Activated CD8-positive, alpha-beta T cell treated with anti-CD3 and anti-CD28 coated beads for 36 hours (primary cell): Measurements from ENCODE around the gene SH2D4B. TPM values are rescaled to one million over a fixed set of nuclear protein-coding genes. Genes with fewer than 3 reads are reported as not detected.

Experiments
- ATAC-seq: fragments of 200-7000 bp; cut with Tn5 transposase; one replicate; pipeline ENCODE4 v1.10.0; 2021; ENCODE audit warnings: mild to moderate bottlenecking, moderate library complexity
- CTCF ChIA-PET: fragments of 350-600 bp; sonication (Branson Sonifier 250); formaldehyde crosslinking; loops from one replicate; lab custom pipeline; 2021; ENCODE audit warnings: antibody characterized with exemption; lab: Charles Lee
- POLR2A ChIA-PET: fragments of 350-600 bp; sonication (Branson Sonifier 250); formaldehyde crosslinking; loops from one replicate; lab custom pipeline; 2021; ENCODE audit warnings: antibody characterized with exemption; lab: Charles Lee
- DNase-seq: peaks from one replicate; pipeline ENCODE4 v3.0.0-alpha.2; 2020
- H3K27ac Mint-ChIP-seq: one replicate; pipeline ENCODE4 v1.8.0; 2021; ENCODE audit warnings: mild to moderate bottlenecking, mixed read lengths
- H3K27me3 Mint-ChIP-seq: one replicate; pipeline ENCODE4 v1.8.0; 2021; ENCODE audit warnings: mixed read lengths
- H3K36me3 Mint-ChIP-seq: one replicate; pipeline ENCODE4 v1.8.0; 2021; ENCODE audit warnings: low read depth, mixed read lengths
- H3K4me1 Mint-ChIP-seq: one replicate; pipeline ENCODE4 v1.8.0; 2021; ENCODE audit warnings: low read depth, mixed read lengths
- H3K4me3 Mint-ChIP-seq: one replicate; pipeline ENCODE4 v1.8.0; 2021; ENCODE audit warnings: mild to moderate bottlenecking, moderate library complexity, mixed read lengths
- H3K9me3 Mint-ChIP-seq: one replicate; pipeline ENCODE4 v1.8.0; 2021; ENCODE audit warnings: mixed read lengths
- intact Hi-C: fragments of 100-400 bp; cut with micrococcal nuclease; formaldehyde crosslinking; loops from one replicate; pipeline ENCODE4 v1.10.0; 2022
- total RNA-seq, 2 experiments: library from RNA; stranded (reverse); gene quantifications; one replicate each; pipeline ENCODE4 v1.2.3, GENCODE V29; 2021
- TF ChIP-seq, protein P1 (sequence below): fragments of 200-600 bp; IDR thresholded peaks from one replicate; pipeline ENCODE4 v1.8.0; 2022; ENCODE audit warnings: antibody characterized with exemption, mild to moderate bottlenecking

Gene SH2D4B
- total RNA-seq, 2 experiments from 2014 or later = 0.11 to 0.20 TPM

DNA sequence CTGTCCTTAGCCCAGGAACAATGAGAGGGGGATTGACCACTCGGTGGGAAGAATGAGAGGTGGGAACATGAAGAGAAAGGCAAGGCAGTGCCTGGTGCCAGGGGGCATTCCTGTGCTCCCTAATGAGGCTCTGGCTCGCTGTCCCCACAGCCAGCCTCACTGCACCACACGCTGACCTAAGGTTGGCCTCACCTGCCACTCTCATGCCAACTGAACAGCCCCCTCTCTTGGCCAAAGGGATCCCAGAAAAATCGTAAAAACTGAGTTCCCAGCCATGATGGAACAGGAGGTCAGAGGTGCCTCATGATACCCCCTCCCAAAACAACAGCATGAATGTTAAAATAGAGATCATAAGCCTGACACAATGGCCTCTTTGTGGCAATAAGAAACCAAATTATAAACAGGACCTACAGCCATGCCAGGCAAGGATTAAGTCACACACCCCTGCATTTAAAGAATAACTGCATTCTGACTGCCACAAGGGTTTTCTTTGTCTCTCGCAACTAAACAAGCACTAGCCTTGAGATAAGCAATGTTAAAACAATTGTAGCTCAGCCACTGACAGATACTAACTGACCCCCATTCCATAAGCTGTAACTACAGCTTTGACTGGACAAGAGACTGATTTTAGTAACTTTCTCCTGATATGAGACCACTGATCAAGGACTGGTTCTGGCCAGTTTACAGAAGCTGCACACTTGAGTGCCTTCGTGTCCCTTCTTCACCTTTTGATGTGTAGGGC, 149.2 kb downstream of the SH2D4B start:
- CTCF ChIA-PET = interaction anchor here (0.9 to 2.5 kb wide), 2 partner anchors 13 to 25 kb away, joined by 3 to 16 read pairs; no protein-coding TSS in a partner anchor
- no peak overlapping the region for H3K4me3 Mint-ChIP-seq
- no peak for DNase-seq
- TF ChIP-seq, protein P1, sequence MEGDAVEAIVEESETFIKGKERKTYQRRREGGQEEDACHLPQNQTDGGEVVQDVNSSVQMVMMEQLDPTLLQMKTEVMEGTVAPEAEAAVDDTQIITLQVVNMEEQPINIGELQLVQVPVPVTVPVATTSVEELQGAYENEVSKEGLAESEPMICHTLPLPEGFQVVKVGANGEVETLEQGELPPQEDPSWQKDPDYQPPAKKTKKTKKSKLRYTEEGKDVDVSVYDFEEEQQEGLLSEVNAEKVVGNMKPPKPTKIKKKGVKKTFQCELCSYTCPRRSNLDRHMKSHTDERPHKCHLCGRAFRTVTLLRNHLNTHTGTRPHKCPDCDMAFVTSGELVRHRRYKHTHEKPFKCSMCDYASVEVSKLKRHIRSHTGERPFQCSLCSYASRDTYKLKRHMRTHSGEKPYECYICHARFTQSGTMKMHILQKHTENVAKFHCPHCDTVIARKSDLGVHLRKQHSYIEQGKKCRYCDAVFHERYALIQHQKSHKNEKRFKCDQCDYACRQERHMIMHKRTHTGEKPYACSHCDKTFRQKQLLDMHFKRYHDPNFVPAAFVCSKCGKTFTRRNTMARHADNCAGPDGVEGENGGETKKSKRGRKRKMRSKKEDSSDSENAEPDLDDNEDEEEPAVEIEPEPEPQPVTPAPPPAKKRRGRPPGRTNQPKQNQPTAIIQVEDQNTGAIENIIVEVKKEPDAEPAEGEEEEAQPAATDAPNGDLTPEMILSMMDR = no peak
- intact Hi-C loops = no loop called here
- POLR2A ChIA-PET = no interaction called here
- H3K36me3 Mint-ChIP-seq = no peaks in the 10 kb centered on the region
- H3K27ac Mint-ChIP-seq = no peak overlapping the region
- H3K4me1 Mint-ChIP-seq = no peaks in the 10 kb centered on the region
- ATAC-seq = no peak
- no peaks in the 10 kb centered on the region for H3K9me3 Mint-ChIP-seq
- H3K27me3 Mint-ChIP-seq = peaks cover 8% of the 10 kb centered on the region

DNA sequence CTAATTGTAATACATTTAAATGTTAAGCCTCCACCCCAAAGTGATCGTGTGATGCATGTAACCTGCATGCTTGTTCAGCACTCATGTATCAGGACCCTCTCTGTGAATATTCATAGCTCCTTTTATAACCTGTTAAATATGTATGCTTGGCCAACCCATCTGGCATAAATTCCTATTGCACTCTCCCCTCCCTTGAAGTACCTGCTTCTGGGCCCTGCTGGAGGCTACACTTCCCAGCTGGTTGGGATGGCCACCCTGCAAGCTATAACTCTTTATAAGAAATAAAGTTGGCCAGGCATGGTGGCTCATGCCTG, 149.7 kb downstream of the SH2D4B start:
- ChIA-PET POLR2A (no interaction called here), CTCF (interaction anchor here (0.9 kb wide), 1 partner anchor 25 kb away, joined by 3 read pairs; no protein-coding TSS in a partner anchor)
- Mint-ChIP-seq H3K27ac (no peak overlapping the region), H3K4me3 (no peak overlapping the region), H3K9me3 (no peaks in the 10 kb centered on the region), H3K27me3 (peaks cover 10% of the 10 kb centered on the region), H3K36me3 (no peaks in the 10 kb centered on the region), H3K4me1 (no peaks in the 10 kb centered on the region)
- no peak for ATAC-seq
- intact Hi-C loops = no loop called here
- TF ChIP-seq, protein P1 = no peak
- DNase-seq = no peak

DNA sequence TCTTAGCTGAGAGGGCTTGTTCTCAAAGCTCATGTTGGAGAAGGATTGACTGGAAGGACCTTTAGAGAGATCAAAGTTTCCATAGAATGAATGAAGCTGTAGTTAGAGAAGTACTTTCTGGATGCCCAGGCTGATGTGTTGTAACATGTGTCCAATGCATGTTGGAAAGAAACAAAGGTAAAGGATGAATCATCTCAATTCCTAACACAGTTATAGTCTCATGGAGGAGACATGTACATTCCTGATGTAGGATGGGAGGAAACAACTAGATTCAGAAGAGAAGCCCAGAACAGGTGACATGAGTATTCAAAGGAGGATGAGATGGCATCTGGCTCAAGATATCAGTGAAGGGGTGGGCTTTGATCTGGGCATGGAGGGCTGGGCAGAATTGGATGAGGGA, 152.7 kb downstream of the SH2D4B start:
- Mint-ChIP-seq H3K4me1 (no peaks in the 10 kb centered on the region), H3K27me3 (peaks cover 10% of the 10 kb centered on the region), H3K4me3 (no peak overlapping the region), H3K27ac (no peak overlapping the region), H3K36me3 (no peaks in the 10 kb centered on the region), H3K9me3 (no peaks in the 10 kb centered on the region)
- intact Hi-C loops = no loop called here
- ChIA-PET CTCF (interaction anchor here (2.3 kb wide), 1 partner anchor 9 kb away, joined by 12 read pairs; no protein-coding TSS in a partner anchor), POLR2A (no interaction called here)
- no peak for ATAC-seq
- DNase-seq = no peak
- TF ChIP-seq, protein P1 = no peak

DNA sequence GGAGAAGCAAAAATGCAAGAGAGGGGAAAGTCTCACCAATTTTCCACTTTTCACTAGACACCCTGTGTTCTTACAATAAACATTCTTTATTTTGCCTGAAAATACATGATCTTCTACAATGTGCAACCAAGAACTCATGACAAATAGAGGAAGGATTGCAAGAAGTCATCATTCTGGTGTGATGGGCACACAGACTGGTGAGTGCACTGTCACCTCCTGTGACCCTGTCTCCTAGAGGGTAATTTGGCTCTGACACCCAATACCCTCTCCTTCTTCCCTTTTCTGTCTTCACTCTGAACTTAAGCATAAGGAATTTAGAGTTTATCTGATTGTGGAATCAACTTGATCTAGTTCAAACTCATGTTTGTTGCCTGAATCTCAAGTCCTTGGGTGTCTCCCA, 153.7 kb downstream of the SH2D4B start:
- no peak for DNase-seq
- no peaks in the 10 kb centered on the region for H3K9me3 Mint-ChIP-seq
- intact Hi-C loops = no loop called here
- peaks cover 10% of the 10 kb centered on the region for H3K27me3 Mint-ChIP-seq
- TF ChIP-seq, protein P1 = no peak
- no peak overlapping the region for H3K4me3 Mint-ChIP-seq
- no peaks in the 10 kb centered on the region for H3K36me3 Mint-ChIP-seq
- no peak overlapping the region for H3K27ac Mint-ChIP-seq
- ATAC-seq = no peak
- ChIA-PET CTCF (no interaction called here), POLR2A (no interaction called here)
- H3K4me1 Mint-ChIP-seq = no peaks in the 10 kb centered on the region

DNA sequence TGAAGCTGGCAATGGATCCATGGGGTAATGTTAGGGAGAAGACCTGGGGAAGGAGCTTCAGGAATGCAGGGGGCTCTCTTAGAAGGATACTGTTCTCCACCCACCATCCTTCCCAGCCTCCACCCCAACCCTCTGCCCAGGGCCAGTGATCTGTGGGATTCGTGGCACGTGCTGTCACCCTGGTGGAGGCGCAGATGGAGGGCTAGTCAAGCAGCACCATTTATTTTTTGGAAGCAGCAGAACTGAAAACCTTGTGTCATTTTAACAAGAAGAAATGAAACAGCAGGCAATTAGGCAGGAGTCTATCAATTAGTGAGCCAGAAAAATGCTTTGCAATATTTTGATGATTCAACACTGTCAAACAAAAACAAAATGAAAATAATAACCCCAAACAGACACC, 155.9 kb downstream of the SH2D4B start:
- intact Hi-C loops = no loop called here
- POLR2A ChIA-PET = no interaction called here
- DNase-seq (no peak), ATAC-seq (no peak)
- no peaks in the 10 kb centered on the region for H3K4me1 Mint-ChIP-seq
- no peaks in the 10 kb centered on the region for H3K36me3 Mint-ChIP-seq
- CTCF ChIA-PET = interaction anchor here (2.4 kb wide), 1 partner anchor 31 kb away, joined by 10 read pairs; no protein-coding TSS in a partner anchor
- TF ChIP-seq, protein P1 = no peak
- no peak overlapping the region for H3K27ac Mint-ChIP-seq
- peaks cover 10% of the 10 kb centered on the region for H3K27me3 Mint-ChIP-seq
- H3K9me3 Mint-ChIP-seq = no peaks in the 10 kb centered on the region
- H3K4me3 Mint-ChIP-seq = no peak overlapping the region
